SIG-M5 treated with dmso at 0.1 percent for 504 hours (cell line): ENCODE data around the gene RPS15.

Source experiments
- DNase-seq: peaks from one replicate; lab custom pipeline; 2025; ENCODE audit not compliant: unreplicated experiment; lab: John Stamatoyannopoulos, UW

The RPS15 gene

GRCh38 chr19:1481893-1482360 is 43.7 kb downstream of the RPS15 start:
- DNase-seq = no peak

- DNase-seq = no peak
These were observed 44.4 kb downstream of the RPS15 start for GRCh38 chr19:1482361-1483130.

DNA sequence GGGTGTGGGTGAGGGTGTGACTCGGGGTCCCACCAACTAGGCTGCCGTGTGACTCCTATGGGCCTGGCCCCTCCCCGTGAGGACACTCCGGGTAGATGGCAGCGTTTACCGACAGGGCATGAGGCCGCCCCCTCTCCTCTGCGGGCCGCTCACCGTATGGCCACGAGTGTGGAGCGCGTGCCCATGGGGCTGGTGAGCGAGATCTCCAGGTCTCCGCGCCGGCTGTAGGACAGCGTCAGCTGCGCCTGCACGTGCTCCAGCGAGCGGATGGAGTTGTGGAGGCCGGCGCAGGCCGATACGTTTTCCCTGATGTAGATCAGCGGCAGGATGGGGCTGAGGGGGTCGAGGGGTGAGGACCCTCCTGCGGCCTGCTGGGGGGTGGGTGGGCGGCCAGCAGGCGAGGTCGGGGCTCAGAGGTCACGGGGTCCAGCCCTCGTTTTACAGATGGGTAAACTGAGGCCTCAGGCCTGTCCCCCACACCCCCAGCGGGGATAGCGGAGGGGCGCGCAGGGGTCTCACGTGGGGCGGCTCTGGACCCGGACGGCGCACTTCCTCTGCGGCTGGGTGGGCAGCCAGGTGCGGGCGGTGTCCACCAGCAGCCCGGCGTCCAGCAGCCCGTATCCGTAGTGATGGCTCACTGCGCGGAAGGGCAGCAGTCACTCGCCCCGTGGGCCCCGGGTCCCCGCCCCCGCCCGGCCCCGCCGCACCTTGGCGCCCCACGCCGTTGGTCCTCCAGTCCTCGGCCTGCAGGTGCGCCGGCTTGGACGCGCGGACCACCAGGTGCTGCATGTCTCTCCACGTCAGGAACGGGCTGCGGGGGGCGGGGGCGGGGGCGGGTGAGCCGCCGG is 45.2 kb downstream of the RPS15 start:
- no peak for DNase-seq

GRCh38 chr19:1483979-1484428 is 45.8 kb downstream of the RPS15 start:
- DNase-seq = no peak

- no peak for DNase-seq
These were observed 48.8 kb downstream of the RPS15 start for GRCh38 chr19:1486720-1487575.

- DNase-seq = no peak
These were observed 49.5 kb downstream of the RPS15 start for GRCh38 chr19:1487576-1488281.

- no peak for DNase-seq
These were observed 50.0 kb downstream of the RPS15 start for GRCh38 chr19:1488282-1488601.

DNA sequence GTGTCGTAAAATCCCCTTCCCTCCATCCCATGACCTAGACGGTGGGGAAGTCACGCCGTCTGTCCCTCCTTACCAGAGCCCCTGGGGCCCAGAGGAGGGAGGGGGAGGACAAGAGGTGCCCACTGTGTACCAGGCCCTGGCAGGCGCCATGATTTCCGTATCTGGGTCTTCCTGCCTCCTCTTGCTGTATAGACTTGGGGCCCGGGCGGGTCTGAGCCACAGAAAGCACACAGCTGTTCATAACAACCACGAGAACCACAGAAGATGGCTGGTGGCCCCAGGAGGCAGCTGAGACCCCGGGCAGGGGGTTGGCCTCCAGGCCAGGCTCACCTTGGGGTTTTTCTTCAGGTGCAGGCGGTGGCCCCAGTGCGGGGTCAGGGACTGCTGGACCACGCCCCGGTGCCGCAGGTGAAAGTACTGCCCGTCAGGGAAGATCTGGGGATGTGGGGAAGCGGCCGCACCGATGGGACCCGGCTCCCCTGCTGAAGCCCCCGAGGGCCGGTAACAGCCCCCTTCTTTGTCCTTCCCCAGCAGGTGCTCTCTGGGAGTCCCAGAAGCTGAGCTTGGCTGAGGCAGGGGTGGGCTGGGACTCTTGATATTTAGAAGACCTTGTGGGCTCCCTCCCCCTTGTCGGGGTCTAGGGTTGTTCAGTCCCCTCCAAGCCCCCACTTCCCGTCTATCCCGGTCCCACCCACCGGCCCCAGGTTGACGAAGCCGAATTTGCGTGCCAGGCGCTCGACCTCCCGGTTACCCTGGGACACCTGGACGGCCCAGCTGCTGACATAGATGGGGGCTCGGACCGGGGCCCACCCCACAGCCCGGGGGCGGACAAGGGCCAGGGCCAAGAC is 51.5 kb downstream of the RPS15 start:
- no peak for DNase-seq
